Mesenchymal stem cell (in vitro differentiated cells and primary cell): ENCODE data around the gene CDC42BPB.

ENCODE experiments used
- DNase-seq: peaks from one replicate; pipeline ENCODE4 v3.0.0-alpha.2; 2013
- H2AFZ ChIP-seq: one replicate; pipeline ENCODE4 v1.6.1; 2013; ENCODE audit warnings: low read depth, mild to moderate bottlenecking, control low read depth, inconsistent platforms, low read length, moderate library complexity
- H2AK5ac ChIP-seq: 2 replicates; pipeline ENCODE4 v1.6.1; 2013; ENCODE audit warnings: low read length, moderate library complexity, mild to moderate bottlenecking, inconsistent platforms; ENCODE audit not compliant: severe bottlenecking
- H2BK120ac ChIP-seq: one replicate; pipeline ENCODE4 v1.6.1; 2013; ENCODE audit warnings: low read depth, mild to moderate bottlenecking, inconsistent platforms, low read length, moderate library complexity
- H2BK12ac ChIP-seq, 2 experiments: one replicate each; pipeline ENCODE4 v1.6.1; 2013; ENCODE audit warnings: inconsistent platforms in 2 of 2, low read length in 2 of 2, mild to moderate bottlenecking in 2 of 2, moderate library complexity in 2 of 2, control low read depth in 1 of 2
- H2BK15ac ChIP-seq: one replicate; pipeline ENCODE4 v1.6.1; 2013; ENCODE audit warnings: mild to moderate bottlenecking, low read depth, inconsistent platforms; ENCODE audit not compliant: poor library complexity, severe bottlenecking
- H2BK5ac ChIP-seq: 2 replicates; pipeline ENCODE4 v1.6.1; 2013; ENCODE audit warnings: low read depth, mild to moderate bottlenecking, low read length, control low read depth, inconsistent platforms; ENCODE audit not compliant: poor library complexity, severe bottlenecking
- H3K14ac ChIP-seq, 2 experiments: one replicate each; pipeline ENCODE4 v1.6.1; 2013; ENCODE audit warnings: inconsistent platforms in 2 of 2, low read length in 2 of 2, control low read depth in 1 of 2, mild to moderate bottlenecking in 1 of 2, moderate library complexity in 1 of 2
- H3K18ac ChIP-seq, 2 experiments: one replicate each; pipeline ENCODE4 v1.6.1; 2013; ENCODE audit warnings: inconsistent platforms in 2 of 2, low read length in 2 of 2, control low read depth in 1 of 2, low read depth in 1 of 2, mild to moderate bottlenecking in 1 of 2
- H3K23ac ChIP-seq, 2 experiments: one replicate each; pipeline ENCODE4 v1.6.1; 2013; ENCODE audit warnings: inconsistent platforms in 2 of 2, low read length in 2 of 2, mild to moderate bottlenecking in 2 of 2, moderate library complexity in 2 of 2, control low read depth in 1 of 2
- H3K27ac ChIP-seq: 2 replicates; pipeline ENCODE4 v1.5.1; 2013; ENCODE audit warnings: mild to moderate bottlenecking, moderate library complexity, low read length, control low read depth, inconsistent platforms; ENCODE audit not compliant: poor library complexity, severe bottlenecking
- H3K27me3 ChIP-seq, 2 experiments: 2 replicates each; pipeline versions ENCODE4 v1.6.1 to v1.7.0; 2013; ENCODE audit warnings: low read length in 2 of 2, mild to moderate bottlenecking in 2 of 2, moderate library complexity in 2 of 2, control low read depth in 1 of 2, inconsistent platforms in 1 of 2; ENCODE audit not compliant: control insufficient read depth in 1 of 2, insufficient read depth in 1 of 2
- H3K36me3 ChIP-seq, 2 experiments: 2 replicates each; pipeline versions ENCODE4 v1.6.1 to v1.7.0; 2013; ENCODE audit warnings: low read length in 2 of 2, control low read depth in 1 of 2, inconsistent platforms in 1 of 2, low read depth in 1 of 2, mild to moderate bottlenecking in 1 of 2; ENCODE audit not compliant: insufficient read depth in 2 of 2, control insufficient read depth in 1 of 2
- H3K4ac ChIP-seq, 2 experiments: one replicate each; pipeline ENCODE4 v1.6.1; 2013; ENCODE audit warnings: inconsistent platforms in 2 of 2, low read length in 2 of 2, mild to moderate bottlenecking in 2 of 2, moderate library complexity in 2 of 2, control low read depth in 1 of 2, low read depth in 1 of 2
- H3K4me1 ChIP-seq: 2 replicates; pipeline ENCODE4 v1.6.1; 2013; ENCODE audit warnings: low read depth, low read length, control low read depth; ENCODE audit not compliant: control insufficient read depth, insufficient read depth
- H3K4me2 ChIP-seq: 2 replicates; pipeline ENCODE4 v1.6.1; 2013; ENCODE audit warnings: low read length, mild to moderate bottlenecking, inconsistent platforms; ENCODE audit not compliant: poor library complexity, severe bottlenecking
- H3K4me3 ChIP-seq, 2 experiments: 2 replicates each; pipeline versions ENCODE4 v1.5.1 to v1.7.0; 2013; ENCODE audit warnings: low read length in 2 of 2, mild to moderate bottlenecking in 2 of 2, control low read depth in 1 of 2, low read depth in 1 of 2; ENCODE audit not compliant: insufficient read depth in 1 of 2
- H3K79me1 ChIP-seq: replicated peaks from 2 replicates; pipeline ENCODE4 v1.6.1; 2013; ENCODE audit warnings: mild to moderate bottlenecking, control low read depth, low read length, inconsistent platforms; ENCODE audit not compliant: poor library complexity, severe bottlenecking
- H3K9ac ChIP-seq: 2 replicates; pipeline ENCODE4 v1.7.0; 2013; ENCODE audit warnings: mild to moderate bottlenecking, low read length, moderate library complexity
- H3K9me3 ChIP-seq: 2 replicates; pipeline ENCODE4 v1.7.0; 2013; ENCODE audit warnings: mild to moderate bottlenecking, low read length; ENCODE audit not compliant: control insufficient read depth
- H4K8ac ChIP-seq: one replicate; pipeline ENCODE4 v1.6.1; 2013; ENCODE audit warnings: inconsistent platforms, mild to moderate bottlenecking, low read length, moderate library complexity
- H4K91ac ChIP-seq: one replicate; pipeline ENCODE4 v1.6.1; 2013; ENCODE audit warnings: mild to moderate bottlenecking, low read length, inconsistent platforms
- WGBS: methylation state at CpG from one replicate; pipeline ENCODE4 v1.1.7; 2013; ENCODE audit warnings: mixed read lengths; 5-methylcytosine and 5-hydroxymethylcytosine counted together

Gene CDC42BPB

DNA sequence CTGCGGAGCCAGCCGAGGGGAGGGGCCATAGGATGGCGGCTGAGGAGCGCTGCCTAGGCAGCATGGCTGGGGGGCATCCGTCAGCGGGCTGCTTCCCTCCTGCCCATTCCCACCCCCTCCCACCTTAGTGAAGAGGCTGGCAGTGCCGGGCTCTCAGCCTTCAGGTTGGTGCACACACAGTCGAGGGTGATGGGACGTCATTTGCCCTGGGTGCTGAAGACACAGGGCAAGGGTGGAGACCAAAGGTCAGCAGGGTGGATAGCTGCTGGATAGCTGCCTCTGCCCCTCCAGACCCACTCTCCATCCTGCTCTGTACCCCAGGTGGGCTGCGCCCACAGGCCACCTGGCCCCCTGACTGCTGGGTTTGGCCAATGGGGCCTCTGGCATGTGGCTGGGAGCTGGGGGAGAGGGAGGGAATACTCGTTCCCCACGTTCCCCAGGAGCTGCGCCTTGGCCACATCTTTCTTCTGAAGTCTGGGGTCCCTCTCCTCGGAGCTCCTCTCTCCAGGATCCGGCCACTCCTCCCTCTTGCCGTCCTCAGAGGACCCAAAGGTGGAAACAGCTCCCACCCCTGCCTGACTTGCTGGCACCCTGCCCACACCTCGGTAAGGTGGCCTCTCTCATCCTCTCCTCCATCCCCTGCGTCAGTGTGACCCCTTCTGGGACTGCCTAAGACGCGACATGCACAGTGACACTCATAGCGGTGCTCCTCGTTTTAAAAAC lies 11.2 kb upstream of the CDC42BPB start:
- no peak overlapping the region for H2AFZ ChIP-seq
- H4K8ac ChIP-seq = no peak overlapping the region
- no peak overlapping the region for H3K14ac ChIP-seq
- 89% methylated on average over 20 of the region's 22 CpGs for WGBS
- no peak overlapping the region for H3K4ac ChIP-seq
- H4K91ac ChIP-seq = no peak overlapping the region
- no peak overlapping the region for H3K18ac ChIP-seq
- no peak overlapping the region for H2BK120ac ChIP-seq
- H3K27ac ChIP-seq = no peak overlapping the region
- H2BK15ac ChIP-seq = no peak overlapping the region
- peak overlapping the region; percentile 72 for H3K9ac ChIP-seq
- H3K9me3 ChIP-seq = no peaks in the 10 kb centered on the region
- H3K36me3 ChIP-seq = no peaks in the 10 kb centered on the region
- no peak overlapping the region for H3K4me2 ChIP-seq
- no peaks in the 10 kb centered on the region for H3K79me1 ChIP-seq
- H3K27me3 ChIP-seq = no peaks in the 10 kb centered on the region
- H2AK5ac ChIP-seq = peak overlapping the region; percentile 4
- no peak for DNase-seq
- H3K4me1 ChIP-seq = peaks cover 40% of the 10 kb centered on the region
- H3K4me3 ChIP-seq = no peak overlapping the region
- no peak overlapping the region for H2BK12ac ChIP-seq
- H2BK5ac ChIP-seq = no peak overlapping the region
- H3K23ac ChIP-seq = no peak overlapping the region

GRCh38 chr14:103067231-103067954 lies 10.0 kb upstream of the CDC42BPB start:
- no peaks in the 10 kb centered on the region for H3K36me3 ChIP-seq
- H2BK5ac ChIP-seq = no peak overlapping the region
- no peak overlapping the region for H3K23ac ChIP-seq
- no peaks in the 10 kb centered on the region for H3K9me3 ChIP-seq
- peak overlapping the region; percentile 72 for H3K9ac ChIP-seq
- H3K79me1 ChIP-seq = no peaks in the 10 kb centered on the region
- H3K4me1 ChIP-seq = peaks cover 30% of the 10 kb centered on the region
- H3K27me3 ChIP-seq = no peaks in the 10 kb centered on the region
- H3K27ac ChIP-seq = peak overlapping the region; percentile 16
- no peak overlapping the region for H3K4ac ChIP-seq
- WGBS = 85% methylated on average over 8 of the region's 8 CpGs
- no peak overlapping the region for H2AFZ ChIP-seq
- H2AK5ac ChIP-seq = no peak overlapping the region
- H4K91ac ChIP-seq = no peak overlapping the region
- H2BK120ac ChIP-seq = no peak overlapping the region
- no peak overlapping the region for H4K8ac ChIP-seq
- peak; percentile 44 for DNase-seq
- H3K4me3 ChIP-seq = no peak overlapping the region
- H3K4me2 ChIP-seq = no peak overlapping the region
- H2BK12ac ChIP-seq = no peak overlapping the region
- no peak overlapping the region for H3K14ac ChIP-seq
- H3K18ac ChIP-seq = no peak overlapping the region
- H2BK15ac ChIP-seq = no peak overlapping the region

DNA sequence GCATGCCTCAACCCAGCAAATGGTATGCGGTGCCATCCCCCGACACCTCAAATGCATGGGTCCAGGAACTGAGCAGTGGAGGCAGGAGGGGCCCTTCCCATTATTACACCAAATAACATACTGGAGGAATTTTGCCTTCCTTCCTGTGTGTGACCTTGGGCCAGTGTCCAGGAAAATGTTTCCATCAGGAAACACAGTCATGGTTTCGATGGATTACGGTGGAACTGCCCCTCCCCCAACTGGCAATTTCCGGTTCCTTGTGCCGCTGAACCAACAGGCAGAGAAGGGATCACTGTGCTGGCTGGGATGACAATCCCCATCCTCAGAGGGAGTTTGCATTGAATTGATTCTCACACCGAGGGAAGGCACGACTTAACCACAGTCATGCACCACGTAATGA lies 9.1 kb upstream of the CDC42BPB start:
- 85% methylated on average over 7 of the region's 9 CpGs for WGBS

GRCh38 chr14:103065861-103066260 lies 8.5 kb upstream of the CDC42BPB start:
- Histone ChIP-seq H3K14ac (no peak overlapping the region), H3K9ac (no peak overlapping the region), H2AFZ (no peak overlapping the region), H3K27me3 (no peaks in the 10 kb centered on the region), H2BK15ac (no peak overlapping the region), H3K79me1 (no peaks in the 10 kb centered on the region), H2BK12ac (no peak overlapping the region), H3K4ac (no peak overlapping the region), H2BK5ac (no peak overlapping the region), H3K27ac (no peak overlapping the region), H2BK120ac (no peak overlapping the region), H3K18ac (no peak overlapping the region), H2AK5ac (peak overlapping the region; percentile 33), H3K23ac (no peak overlapping the region), H3K36me3 (no peaks in the 10 kb centered on the region), H3K4me1 (peaks cover 19% of the 10 kb centered on the region), H3K4me2 (no peak overlapping the region), H3K4me3 (no peak overlapping the region), H4K91ac (no peak overlapping the region), H4K8ac (no peak overlapping the region), H3K9me3 (no peaks in the 10 kb centered on the region)
- DNase-seq = no peak
- WGBS = 93% methylated on average over 6 of the region's 7 CpGs

More for the DNA sequence above, 9.1 kb upstream of the CDC42BPB start:
- Histone ChIP-seq H2AFZ (no peak overlapping the region), H3K14ac (no peak overlapping the region), H3K9me3 (no peaks in the 10 kb centered on the region), H3K9ac (no peak overlapping the region), H3K4me1 (peaks cover 24% of the 10 kb centered on the region), H3K4me3 (no peak overlapping the region), H3K36me3 (no peaks in the 10 kb centered on the region), H2BK120ac (no peak overlapping the region), H3K18ac (no peak overlapping the region), H2BK5ac (no peak overlapping the region), H4K91ac (no peak overlapping the region), H4K8ac (no peak overlapping the region), H3K79me1 (no peaks in the 10 kb centered on the region), H2AK5ac (no peak overlapping the region), H2BK15ac (no peak overlapping the region), H3K4me2 (no peak overlapping the region), H3K23ac (no peak overlapping the region), H3K4ac (no peak overlapping the region), H3K27ac (no peak overlapping the region), H2BK12ac (no peak overlapping the region), H3K27me3 (no peaks in the 10 kb centered on the region)
- no peak for DNase-seq
